ENCODE results near the gene ADGRF1.

ADGRF1 gene

DNA sequence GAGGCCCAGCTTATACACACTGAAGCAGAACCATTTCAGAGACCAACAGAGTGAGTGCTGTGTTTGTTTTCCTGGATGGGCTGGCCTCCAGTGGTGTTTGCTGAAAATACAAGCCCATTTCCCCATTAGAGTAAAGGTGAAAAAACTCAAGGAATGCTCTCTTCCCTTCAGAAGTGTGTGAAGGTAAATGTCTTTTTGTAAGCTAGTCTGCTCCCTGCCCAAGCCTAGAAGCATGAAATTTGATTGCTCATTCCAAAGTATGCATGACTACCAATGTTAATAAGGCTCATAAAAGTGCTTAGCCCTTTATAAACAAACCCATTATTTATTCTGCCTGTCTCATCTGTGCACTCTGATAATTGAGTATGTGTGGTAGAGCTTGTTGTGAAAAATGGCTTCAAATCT is 59.1 kb downstream of the ADGRF1 start:
- DNase-seq (ENCODE audit: low read depth in 2 of 3, low spot score in 2 of 3) = no peak

DNA sequence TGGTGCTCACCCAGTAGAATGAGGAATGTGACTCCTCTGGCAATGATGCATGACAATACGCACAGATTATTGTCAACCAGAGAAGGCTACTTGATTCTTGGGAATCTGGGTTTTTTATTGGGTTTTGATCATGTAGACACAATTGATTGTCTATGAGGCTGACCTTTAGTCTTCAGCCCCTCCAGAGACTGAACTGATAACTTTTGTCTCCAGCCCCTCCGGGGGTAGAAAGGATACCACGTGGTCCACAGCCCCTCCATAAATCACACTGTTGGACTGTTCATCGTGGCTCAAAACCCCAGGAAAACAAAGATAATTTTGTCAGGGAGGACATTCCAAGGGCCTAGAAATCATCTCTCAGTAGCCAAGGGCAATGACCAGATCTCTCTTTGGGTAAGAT is 62.9 kb downstream of the ADGRF1 start:
- no peak for DNase-seq (ENCODE audit: low read depth in 2 of 3, low spot score in 2 of 3)

DNA sequence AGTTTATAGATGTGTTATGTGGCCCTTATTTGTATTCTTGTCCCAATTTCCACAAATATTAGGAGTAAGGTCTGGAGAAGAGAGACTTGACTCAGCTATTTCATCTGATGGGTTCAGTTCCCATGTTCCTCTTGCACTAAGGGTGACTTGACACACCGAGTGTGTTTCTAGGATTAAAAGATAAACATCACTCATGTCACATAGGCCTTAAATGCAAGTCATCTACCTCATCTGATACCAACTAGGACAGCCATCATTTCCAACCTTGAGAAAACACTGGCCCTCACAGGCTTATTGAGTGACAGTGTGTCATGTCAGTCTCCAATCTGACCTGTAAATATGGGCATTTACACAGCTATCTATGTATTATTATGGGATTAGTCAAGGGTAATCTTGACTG is 67.3 kb downstream of the ADGRF1 start:
- no peak for DNase-seq (ENCODE audit: low read depth in 2 of 3, low spot score in 2 of 3)

DNA sequence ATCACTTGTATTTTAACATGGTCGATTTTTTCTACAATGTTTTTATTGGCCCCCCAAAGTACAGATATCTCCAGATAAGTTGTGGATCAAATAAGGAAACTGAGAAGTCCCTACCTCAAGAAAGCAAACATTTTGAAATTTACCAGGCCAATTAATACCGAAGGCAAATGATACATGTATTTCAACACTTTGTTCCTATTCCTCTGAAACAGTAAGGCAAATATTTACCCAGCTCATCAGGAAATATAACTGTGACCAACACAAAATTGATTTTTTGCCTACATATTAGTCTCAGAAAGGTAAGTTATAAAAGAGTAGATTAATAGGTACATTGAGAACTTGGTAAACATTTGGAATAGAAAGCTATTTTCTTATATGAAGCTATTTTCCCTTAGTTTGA is 69.1 kb downstream of the ADGRF1 start:
- no peak for DNase-seq (ENCODE audit: low read depth in 2 of 3, low spot score in 2 of 3)

DNA sequence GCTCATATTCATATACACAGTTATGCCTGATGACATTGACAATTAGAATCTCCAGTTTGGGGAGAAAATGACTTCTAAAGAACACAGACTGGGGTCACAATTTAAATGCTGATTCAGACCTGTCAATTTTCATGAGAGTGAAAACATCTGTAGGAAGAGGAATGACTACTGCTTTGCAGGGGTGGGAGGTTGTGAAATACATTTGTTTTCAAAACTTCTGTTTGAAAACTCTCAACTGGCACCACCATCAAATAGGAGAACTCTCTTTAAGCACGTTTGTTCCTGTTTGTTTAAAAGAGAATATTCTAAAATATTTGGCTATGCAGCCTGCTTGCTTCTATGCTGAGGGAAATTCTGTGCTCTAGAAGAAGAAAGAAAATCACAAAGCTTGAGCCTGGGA is 69.6 kb downstream of the ADGRF1 start:
- no peak for DNase-seq (ENCODE audit: low read depth in 2 of 3, low spot score in 2 of 3)

DNA sequence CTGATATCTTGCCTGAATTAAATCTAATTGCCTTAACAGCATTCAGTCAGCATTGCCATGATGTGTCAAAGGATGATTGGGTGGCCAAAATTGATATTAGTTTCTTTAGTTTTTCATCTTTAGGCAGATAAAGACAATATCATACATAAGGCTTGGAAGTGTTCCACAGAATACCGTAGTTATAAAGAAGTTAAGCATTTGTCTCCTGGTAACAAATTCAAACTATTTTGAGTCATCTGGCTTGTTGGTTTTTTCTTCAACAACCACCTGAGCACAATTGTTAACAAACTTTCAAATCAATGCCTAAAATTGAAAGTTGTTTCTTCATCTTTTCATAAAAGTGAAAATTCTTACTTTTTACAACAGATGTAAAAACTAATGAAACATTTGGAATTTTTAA is 72.9 kb downstream of the ADGRF1 start:
- no peak for DNase-seq (ENCODE audit: low read depth in 2 of 3, low spot score in 2 of 3)

DNA sequence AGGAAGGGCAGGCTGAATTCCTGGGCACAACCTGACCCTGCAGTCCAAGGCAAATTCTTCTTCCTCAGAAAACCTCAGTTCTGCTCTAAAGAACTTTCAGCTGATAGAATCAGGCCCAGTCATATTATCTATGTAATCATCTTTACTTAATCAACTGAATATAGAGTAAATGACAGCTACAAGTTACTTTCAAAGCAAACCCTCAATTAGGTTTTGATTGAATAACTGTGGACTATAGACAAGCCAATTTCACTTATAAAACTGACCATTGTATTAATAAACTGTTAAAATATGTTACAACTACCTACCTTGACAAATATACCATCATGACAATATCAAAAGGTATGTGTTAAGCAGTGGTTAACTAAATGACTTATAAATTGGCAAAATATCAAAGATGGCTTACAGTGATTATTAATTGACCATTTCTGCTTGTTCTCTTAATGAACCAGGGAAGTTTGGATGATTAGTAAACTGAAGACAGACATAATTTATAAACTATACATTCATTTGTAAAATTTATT is 74.2 kb downstream of the ADGRF1 start:
- no peak for DNase-seq (ENCODE audit: low read depth in 2 of 3, low spot score in 2 of 3)

DNA sequence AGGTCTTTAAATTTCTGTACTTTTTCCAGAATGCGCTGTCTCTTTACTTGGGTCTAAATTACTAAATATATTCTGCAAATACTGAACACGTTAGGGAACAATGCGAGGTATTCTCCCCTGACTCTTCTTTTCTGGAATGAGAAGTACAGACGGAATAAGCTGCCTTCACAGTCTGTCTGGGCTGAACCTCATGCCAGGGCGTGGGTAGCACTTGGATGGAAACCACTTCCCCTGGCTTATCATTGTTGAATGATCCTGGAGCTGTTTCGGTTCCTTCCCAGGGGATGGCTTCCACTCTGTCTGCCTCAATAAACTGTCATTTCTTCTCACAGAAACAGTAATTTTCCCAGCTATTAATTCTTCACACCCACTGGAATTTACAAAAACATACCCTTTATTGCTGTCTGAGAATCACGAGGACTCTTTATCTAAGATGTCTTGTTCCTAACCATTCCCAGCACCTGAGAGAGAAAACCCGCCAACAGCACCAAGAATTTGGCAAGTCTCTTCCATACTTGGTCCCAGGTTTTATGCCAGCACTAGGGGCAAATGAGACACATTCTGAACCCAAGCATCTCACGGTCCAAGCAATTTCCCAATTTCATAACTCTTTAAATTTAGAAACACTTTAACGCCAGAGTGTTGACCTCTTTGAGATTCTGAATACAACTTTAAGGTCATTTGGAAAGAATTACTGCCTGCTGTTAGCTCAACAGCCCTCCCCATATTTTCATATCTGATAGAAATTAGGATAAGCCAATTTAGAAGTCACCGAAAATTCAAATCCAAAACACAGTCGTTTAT is 77.2 kb downstream of the ADGRF1 start:
- no peak for DNase-seq (ENCODE audit: low read depth in 2 of 3, low spot score in 2 of 3)

DNA sequence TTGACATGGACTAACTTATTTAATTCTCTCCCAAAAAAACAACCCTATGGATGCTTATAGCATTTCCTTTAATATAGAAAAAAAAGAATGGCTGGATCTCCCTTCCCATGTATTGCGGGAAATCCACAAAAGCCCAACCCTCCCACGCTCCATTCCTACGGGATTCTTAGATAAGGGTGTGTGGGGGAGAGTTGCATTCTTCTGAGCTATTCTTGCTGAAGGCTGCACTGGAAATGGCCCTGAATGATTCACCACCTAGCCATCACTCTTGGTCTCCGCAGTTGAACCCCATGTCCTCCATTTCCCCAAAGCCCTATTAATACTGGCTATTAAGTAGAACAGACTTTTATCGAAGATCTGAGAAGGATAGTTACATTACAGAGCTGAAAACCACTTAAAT is 78.5 kb downstream of the ADGRF1 start:
- no peak for DNase-seq (ENCODE audit: low read depth in 2 of 3, low spot score in 2 of 3)

DNA sequence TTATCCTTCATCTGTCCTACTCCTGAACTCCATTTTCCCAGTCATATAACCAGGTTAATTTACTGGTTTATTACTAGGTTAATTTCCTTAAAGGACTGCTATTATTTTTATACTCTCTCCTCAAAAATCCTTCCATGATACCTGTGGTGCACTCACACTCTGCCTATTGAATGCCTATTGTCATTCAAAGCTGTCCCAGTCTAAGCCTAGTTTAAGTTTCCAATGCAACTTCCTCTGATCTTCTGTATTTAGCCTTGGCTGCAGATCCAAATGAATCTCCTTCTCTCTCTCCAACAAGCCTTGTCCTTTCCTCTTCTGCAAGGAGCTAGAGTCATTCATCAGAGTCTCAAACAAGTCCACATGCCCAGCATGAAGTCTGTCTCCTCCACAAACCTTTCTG is 79.1 kb downstream of the ADGRF1 start:
- DNase-seq (ENCODE audit: low read depth in 2 of 3, low spot score in 2 of 3) = no peak

DNA sequence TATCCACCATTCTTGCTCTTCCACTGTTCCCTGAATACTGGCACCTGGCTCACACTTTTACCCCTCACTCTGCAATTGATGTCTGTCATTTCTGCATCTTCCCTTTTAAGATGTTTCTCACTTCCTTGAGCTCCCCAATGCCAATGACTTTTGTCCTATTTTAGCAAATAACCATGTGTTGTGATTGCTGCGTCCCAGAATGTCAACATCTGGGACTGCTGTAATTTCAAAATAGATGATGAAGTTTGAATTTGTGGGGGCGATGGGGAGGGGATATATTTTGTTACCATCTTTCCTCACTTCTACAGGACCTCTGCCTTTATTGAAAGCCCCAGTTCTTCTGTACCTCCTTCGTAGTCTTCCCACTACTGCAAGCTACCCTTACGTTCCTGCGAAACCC is 80.4 kb downstream of the ADGRF1 start:
- DNase-seq (ENCODE audit: low read depth in 2 of 3, low spot score in 2 of 3) = no peak

DNA sequence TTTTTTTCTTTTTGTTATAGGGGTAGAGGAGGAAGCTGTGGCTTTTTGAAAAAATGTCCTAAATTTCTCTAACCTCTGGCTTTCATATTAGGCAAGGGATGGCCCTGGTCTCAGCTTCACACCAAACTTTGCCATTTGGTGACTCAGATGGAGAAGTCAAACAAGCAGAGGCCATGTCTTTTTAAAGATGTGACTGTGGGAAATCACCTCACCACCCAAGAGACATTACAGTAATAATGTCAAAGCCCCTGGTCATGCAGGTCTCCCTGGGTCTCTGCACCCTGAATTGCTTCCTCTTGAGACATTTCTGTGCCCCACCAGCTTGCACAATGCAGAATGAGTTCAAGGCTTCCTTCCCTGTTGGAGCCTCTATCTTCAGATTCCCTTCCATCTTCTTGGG is 80.9 kb downstream of the ADGRF1 start:
- no peak for DNase-seq (ENCODE audit: low read depth in 2 of 3, low spot score in 2 of 3)

DNA sequence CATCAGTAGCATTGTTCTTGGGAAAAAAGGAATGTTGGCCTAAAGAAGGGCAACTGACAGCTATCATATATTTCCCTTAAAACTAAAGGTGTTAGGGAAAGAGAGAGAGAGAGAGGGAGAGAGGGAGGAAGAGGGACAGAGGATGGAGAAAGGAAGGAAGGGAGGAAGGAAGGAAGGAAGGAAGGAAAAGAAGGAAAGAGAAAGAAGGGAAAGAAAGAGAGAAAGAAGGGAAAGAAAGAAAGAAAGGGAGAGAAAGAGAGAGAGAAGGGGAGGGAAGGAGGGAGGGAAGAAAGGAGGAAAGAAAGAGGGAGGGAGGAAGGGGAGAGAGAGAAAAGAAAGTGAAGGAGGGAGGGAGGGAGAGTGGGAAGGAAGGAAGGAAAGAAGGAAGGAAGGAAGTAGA is 82.7 kb downstream of the ADGRF1 start:
- no peak for DNase-seq (ENCODE audit: low read depth in 2 of 3, low spot score in 2 of 3)

DNA sequence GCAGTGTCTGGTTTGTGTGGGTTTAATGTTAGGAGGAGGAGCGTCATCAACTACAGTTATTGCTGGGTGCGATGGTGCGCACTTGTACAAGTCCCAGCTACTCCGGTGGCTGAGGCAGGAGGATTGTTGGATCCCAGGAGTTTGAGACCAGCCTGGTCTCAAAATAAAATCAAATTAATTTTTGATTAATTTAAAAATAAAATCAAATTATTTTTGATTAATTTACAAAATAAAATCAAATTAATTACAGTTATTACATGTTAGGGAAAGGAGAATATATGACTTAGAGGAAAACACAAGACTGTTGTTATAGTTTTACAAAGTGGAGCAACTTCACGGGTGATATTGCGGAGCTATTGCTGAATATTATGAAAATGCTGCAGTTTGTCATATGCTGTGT is 85.7 kb downstream of the ADGRF1 start:
- no peak for DNase-seq (ENCODE audit: low read depth in 2 of 3, low spot score in 2 of 3)

DNA sequence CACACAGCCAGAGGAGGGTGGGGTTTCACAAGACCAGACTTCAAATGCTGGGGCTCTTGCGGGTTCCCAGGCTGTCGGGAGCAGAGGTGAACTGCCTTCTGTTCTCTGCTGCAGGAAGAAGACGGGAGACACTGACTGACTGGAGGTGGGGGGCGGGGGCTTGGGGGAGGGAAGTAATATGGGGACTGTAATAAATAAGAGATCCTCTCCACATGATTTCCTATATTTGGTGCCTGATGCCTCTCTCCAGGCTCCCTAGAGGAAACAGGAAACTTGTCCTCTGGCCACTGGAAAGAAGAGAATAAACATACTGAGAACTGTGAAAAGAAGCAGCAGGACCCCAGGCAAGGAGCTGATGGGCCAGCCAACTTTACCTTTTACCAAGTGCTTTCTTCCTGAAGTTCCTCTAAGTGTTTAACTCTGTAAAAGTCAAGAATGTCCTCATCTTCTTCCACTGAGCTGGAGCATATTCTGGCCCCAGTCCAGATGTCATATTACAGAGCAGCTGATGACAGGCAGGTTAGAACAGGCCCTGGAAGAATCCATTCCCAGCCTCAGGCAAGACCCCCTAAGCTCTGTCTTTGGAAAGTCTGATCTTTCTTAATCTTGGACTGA is 87.2 kb downstream of the ADGRF1 start:
- DNase-seq (ENCODE audit: low read depth in 2 of 3, low spot score in 2 of 3) = no peak

DNA sequence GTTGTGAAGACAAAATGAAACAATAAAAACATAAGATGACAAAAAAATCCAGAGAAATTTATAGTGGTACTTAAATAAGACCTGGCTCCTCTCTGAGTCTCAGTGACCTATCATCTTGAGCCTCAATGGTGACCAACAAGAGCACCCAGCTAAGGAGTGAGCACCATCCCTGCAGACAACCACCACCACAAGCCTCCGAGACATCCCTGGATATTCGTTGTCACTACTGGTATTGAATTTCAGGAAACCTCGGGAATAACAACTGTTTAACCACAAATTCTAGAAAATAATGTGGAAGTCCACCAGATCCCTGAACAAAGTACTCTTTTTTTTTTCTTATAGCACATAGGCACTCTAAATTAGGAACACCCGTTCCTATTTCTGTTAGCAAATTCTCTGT is 88.2 kb downstream of the ADGRF1 start:
- DNase-seq (ENCODE audit: low read depth in 2 of 3, low spot score in 2 of 3) = no peak

DNA sequence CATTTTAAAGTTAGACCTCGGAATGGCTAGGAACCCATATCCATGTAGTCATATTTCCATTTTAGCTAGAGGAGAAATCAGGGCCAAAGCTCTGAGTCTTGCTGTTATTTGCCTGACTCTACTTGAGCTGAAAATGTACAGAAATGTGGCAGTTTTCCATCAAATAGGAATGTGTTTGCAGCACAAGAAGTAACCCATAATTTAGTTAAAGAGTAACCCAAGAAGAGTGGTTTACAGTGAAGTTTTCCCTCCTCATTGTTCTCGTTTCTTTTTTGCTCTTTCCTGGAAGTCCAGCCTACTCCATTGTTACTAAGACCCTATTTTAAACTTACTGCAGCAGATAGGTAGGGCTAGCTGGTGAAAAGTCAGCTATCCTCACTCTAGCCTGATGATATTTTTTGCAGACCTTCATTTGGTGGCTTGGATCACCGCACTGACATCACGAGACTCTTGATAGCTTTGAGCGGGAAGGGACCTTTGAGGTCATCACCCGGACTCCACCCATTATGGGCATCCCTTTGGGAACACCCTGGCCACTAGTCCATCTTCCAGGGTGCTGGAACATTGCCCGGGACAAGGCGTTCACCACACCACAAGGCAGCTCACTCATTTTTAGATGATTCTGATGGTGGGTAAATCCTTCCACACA is 92.4 kb downstream of the ADGRF1 start:
- DNase-seq (ENCODE audit: low read depth in 2 of 3, low spot score in 2 of 3) = no peak

DNA sequence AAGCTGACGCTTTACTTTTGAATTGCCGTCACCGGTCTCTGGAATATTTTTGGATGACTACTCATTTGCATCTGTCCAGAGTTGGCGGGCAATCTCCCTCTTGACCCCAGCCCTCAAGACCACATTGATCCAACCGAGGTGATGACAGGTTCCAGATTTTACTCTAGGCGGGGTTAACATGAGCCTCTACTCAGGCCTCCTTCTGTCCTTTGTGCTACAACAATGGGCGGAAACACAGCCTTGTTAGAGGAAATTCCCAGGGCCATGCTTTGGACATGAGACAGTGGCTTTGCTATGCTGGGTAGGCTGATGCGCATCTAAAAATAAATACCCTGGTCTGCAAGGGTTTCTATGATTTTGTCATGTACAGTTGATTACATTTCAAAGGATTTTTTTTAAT is 93.4 kb downstream of the ADGRF1 start:
- no peak for DNase-seq (ENCODE audit: low read depth in 2 of 3, low spot score in 2 of 3)
